MG63 (cell line): ENCODE measurements around the gene KCTD19. TPM values are rescaled to one million over a fixed set of nuclear protein-coding genes. Genes with fewer than 3 reads are reported as not detected.

Experiments
- DNase-seq: peaks from one replicate; pipeline ENCODE4 v3.0.0-alpha.2; 2020
- H3K27me3 ChIP-seq: fragments of 250-450 bp; sonication (Bioruptor Pico); 2 replicates; pipeline ENCODE4 v1.5.1; 2020; ENCODE audit warnings: mild to moderate bottlenecking, moderate library complexity
- H3K36me3 ChIP-seq: fragments of 250-450 bp; sonication (Bioruptor Pico); 2 replicates; pipeline ENCODE4 v1.5.1; 2020; ENCODE audit warnings: mild to moderate bottlenecking, moderate library complexity
- H3K4me3 ChIP-seq: fragments of 250-450 bp; sonication (Bioruptor Pico); 2 replicates; pipeline ENCODE4 v1.5.1; 2020; ENCODE audit warnings: mild to moderate bottlenecking, moderate library complexity
- H3K9me3 ChIP-seq: fragments of 250-450 bp; sonication (Bioruptor Pico); 2 replicates; pipeline ENCODE4 v1.5.1; 2020; ENCODE audit warnings: mild to moderate bottlenecking, moderate library complexity
- total RNA-seq: library from RNA; depleted of rRNA; stranded (reverse); fragments of >200 nt; shearing (Covaris generic); gene quantifications from 2 replicates; pipeline ENCODE4 v1.2.3, GENCODE V29; 2014; ENCODE audit warnings: low replicate concordance

Gene KCTD19
- total RNA-seq, 1 experiment from 2014 or later, result not detected

GRCh38 chr16:67336648-67337047 is 10.1 kb upstream of the KCTD19 start:
- DNase-seq, result no peak
- no peaks in the 10 kb centered on the region for H3K36me3 ChIP-seq
- no peak overlapping the region for H3K4me3 ChIP-seq
- H3K9me3 ChIP-seq, result no peaks in the 10 kb centered on the region
- H3K27me3 ChIP-seq, result no peaks in the 10 kb centered on the region

GRCh38 chr16:67336116-67336515 is 9.6 kb upstream of the KCTD19 start:
- no peaks in the 10 kb centered on the region for H3K9me3 ChIP-seq
- H3K4me3 ChIP-seq, result no peak overlapping the region
- DNase-seq, result no peak
- H3K27me3 ChIP-seq, result no peaks in the 10 kb centered on the region
- no peaks in the 10 kb centered on the region for H3K36me3 ChIP-seq

- H3K4me3 ChIP-seq, result no peak overlapping the region
- no peaks in the 10 kb centered on the region for H3K9me3 ChIP-seq
- H3K27me3 ChIP-seq, result no peaks in the 10 kb centered on the region
- DNase-seq, result no peak
- H3K36me3 ChIP-seq, result no peaks in the 10 kb centered on the region
Measured at GRCh38 chr16:67333315-67333714, 6.8 kb upstream of the KCTD19 start.

DNA sequence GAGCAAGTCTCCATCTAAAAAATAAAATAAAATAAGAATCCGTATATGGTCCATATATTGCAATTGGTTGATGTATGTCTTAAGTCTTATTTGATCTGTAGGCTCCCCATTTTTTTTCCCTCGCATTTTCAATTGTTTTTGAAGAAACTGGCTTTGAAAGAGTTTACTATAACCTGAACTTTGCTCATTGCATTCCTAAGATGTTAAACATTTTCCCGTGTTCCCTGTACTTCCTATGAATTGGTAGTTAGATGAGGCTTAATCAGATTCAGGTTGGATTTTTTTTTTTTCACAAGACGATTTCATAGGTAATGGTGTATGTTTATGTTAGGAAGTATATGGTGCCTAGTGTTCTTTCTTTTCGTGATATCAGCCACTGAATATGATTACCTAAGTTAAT is 3.4 kb upstream of the KCTD19 start:
- Histone ChIP-seq H3K9me3 (no peaks in the 10 kb centered on the region), H3K36me3 (no peaks in the 10 kb centered on the region), H3K4me3 (no peak overlapping the region), H3K27me3 (no peaks in the 10 kb centered on the region)
- DNase-seq, result no peak

DNA sequence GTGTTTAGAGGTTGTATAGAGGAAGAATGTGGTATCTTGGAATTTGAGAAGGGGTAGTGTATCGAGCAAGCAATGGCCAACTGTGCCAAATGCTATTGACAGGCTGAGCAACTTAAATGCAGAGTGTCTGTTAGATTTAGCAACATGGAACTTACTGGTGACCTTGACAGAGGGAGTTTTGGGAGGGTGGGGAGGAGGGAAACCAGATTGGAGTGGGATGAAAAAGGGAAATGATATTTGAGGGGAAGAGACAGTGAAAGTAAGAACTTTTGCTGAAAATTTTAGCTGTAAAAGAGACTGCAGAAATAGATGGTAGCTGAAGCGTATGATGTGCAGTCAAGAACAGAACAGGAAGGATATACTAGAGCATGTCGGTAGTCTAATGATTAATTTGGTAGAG is 1.2 kb upstream of the KCTD19 start:
- Histone ChIP-seq H3K36me3 (no peaks in the 10 kb centered on the region), H3K27me3 (no peaks in the 10 kb centered on the region), H3K4me3 (no peak overlapping the region), H3K9me3 (no peaks in the 10 kb centered on the region)
- DNase-seq, result no peak

GRCh38 chr16:67326115-67326471 is 448 bp downstream of the KCTD19 start:
- H3K36me3 ChIP-seq, result no peaks in the 10 kb centered on the region
- peak overlapping the region; percentile 43 for H3K4me3 ChIP-seq
- H3K9me3 ChIP-seq, result no peaks in the 10 kb centered on the region
- H3K27me3 ChIP-seq, result no peaks in the 10 kb centered on the region
- no peak for DNase-seq

DNA sequence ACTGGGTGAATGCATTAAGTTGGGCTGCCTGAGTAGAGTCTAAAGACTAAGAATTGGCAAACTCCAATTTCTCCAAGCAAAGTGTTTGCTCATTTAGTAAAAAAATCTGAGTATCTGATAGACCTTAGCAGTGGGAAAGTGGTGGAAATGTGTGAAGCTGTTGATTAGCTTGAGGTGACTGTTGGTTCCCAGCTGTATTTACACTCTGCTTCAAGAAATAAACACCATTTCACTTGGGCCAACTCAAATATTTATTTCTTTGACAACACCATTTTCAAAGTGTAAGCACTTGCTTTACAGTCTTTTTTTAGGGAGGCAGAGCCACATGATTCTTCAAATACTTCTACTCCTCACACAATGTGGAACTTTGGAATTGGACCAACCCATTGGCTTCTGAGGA is 8.7 kb downstream of the KCTD19 start:
- Histone ChIP-seq H3K4me3 (no peak overlapping the region), H3K36me3 (no peaks in the 10 kb centered on the region), H3K9me3 (no peaks in the 10 kb centered on the region), H3K27me3 (no peaks in the 10 kb centered on the region)
- DNase-seq, result no peak

DNA sequence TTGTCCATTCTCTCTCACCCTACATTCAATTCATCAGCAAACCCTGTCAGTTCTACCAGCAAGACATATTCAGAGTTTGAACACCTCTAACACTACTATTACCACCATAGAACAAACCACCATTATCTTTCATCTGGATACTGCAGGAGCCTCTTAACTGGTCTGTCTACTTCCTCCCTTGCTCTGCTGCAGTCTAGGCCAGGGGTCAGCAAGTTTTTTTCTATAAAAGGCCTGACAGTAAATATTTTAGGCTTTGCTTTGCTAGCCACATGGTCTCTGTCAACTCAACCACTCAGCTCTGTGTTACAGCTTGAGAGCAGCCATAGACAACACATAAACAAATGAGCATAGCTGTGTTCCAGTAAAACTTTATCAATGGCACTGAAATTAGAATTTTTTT is 13.8 kb downstream of the KCTD19 start:
- no peak overlapping the region for H3K4me3 ChIP-seq
- no peak for DNase-seq
- no peaks in the 10 kb centered on the region for H3K9me3 ChIP-seq
- no peaks in the 10 kb centered on the region for H3K36me3 ChIP-seq
- no peaks in the 10 kb centered on the region for H3K27me3 ChIP-seq

DNA sequence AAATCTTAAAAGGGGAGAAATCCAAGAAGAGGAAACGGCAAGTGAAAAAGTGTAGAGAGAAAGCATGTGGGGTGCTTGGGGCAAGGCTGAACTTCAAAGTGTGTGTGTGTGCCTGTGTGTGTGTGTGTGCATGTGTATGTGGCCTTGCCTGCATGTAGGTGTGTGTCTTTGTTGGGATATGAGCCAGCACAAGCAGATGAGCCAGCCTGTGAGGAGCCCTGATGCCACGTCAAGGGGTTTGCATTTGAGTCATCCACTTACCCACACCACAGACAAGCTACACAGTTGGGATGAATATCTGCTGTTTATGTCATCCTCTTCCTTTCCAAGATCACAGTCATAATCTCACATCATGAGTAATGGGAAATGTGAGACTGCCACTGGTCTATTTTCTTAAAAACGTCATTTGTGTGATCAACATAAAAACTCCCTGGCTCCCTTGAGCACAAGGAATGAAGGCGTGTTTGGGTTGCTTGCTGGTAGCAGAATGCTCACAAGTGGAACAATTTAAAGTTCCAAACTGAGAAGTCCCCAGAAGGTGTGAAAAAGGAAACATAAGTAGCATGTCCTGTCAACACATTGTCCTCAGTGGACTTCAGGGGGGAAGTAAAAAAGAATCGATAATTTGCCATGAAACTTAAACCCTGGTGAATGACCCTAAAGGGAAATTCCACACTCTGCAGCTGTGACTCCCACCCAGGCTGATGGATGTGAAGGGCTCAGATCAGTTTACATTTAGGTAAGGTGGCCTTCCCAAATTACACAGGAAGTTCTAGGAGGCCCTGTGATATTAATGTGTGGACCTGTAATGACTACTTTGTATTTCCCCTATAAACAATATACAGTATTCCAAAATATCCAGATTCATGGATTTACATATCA is 14.7 kb downstream of the KCTD19 start:
- no peaks in the 10 kb centered on the region for H3K27me3 ChIP-seq
- H3K36me3 ChIP-seq, result no peaks in the 10 kb centered on the region
- peak; percentile 93 for DNase-seq
- H3K4me3 ChIP-seq, result no peak overlapping the region
- H3K9me3 ChIP-seq, result no peaks in the 10 kb centered on the region

DNA sequence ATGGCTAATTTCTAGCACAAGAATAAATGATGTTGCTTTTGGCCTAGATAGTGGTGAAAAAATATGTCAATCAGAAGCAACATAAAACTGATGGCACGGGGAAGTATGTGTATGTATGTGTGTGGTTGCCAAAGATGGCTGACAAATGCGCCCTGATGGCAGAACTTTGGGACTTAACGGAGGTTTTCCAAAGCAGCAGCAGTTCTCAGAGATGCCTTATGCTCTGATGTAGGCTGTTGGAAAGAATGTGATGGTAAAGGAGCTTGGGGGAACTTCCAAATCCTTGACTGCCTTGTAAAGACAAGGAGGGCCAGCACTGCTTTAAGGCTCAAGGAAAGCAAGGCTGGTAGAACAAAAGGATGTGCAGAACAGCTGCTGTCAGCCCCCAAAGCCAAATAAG is 16.0 kb downstream of the KCTD19 start:
- no peak overlapping the region for H3K4me3 ChIP-seq
- H3K36me3 ChIP-seq, result no peaks in the 10 kb centered on the region
- no peak for DNase-seq
- no peaks in the 10 kb centered on the region for H3K27me3 ChIP-seq
- H3K9me3 ChIP-seq, result no peaks in the 10 kb centered on the region

- Histone ChIP-seq H3K36me3 (no peaks in the 10 kb centered on the region), H3K9me3 (no peaks in the 10 kb centered on the region), H3K4me3 (no peak overlapping the region), H3K27me3 (no peaks in the 10 kb centered on the region)
- DNase-seq, result no peak
Measured at GRCh38 chr16:67305216-67306071, 21.1 kb downstream of the KCTD19 start.

- peak; percentile 68 for DNase-seq
- Histone ChIP-seq H3K4me3 (no peak overlapping the region), H3K27me3 (no peaks in the 10 kb centered on the region), H3K9me3 (no peaks in the 10 kb centered on the region), H3K36me3 (no peaks in the 10 kb centered on the region)
Measured at GRCh38 chr16:67304020-67304419, 22.5 kb downstream of the KCTD19 start.

GRCh38 chr16:67302970-67303369 is 23.6 kb downstream of the KCTD19 start:
- Histone ChIP-seq H3K4me3 (no peak overlapping the region), H3K36me3 (no peaks in the 10 kb centered on the region)
- DNase-seq, result no peak

DNA sequence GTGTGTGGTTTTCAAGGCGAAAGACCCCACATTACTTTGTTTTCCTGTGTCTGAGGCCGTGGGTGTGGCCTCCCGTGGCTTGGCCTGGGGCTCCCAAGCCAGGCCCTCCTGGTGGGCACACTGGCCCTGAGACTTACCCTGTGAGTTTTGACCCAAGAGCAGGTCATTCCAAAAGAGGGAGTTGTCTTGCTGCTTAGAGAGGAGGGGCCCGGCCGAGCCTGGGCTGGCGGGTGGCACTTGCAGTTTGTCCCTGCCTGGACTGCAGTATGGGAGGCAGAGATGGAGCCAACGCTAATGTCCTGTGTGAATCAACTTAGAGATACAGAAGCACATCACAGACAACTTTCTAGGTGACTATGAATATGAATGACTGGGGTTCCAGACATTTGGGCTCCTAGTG is 24.5 kb downstream of the KCTD19 start:
- DNase-seq, result no peak
- Histone ChIP-seq H3K36me3 (no peaks in the 10 kb centered on the region), H3K4me3 (no peak overlapping the region), H3K27me3 (no peaks in the 10 kb centered on the region), H3K9me3 (no peaks in the 10 kb centered on the region)

More at GRCh38 chr16:67302970-67303369, 23.6 kb downstream of the KCTD19 start:
- Histone ChIP-seq H3K27me3 (no peaks in the 10 kb centered on the region), H3K9me3 (no peaks in the 10 kb centered on the region)

DNA sequence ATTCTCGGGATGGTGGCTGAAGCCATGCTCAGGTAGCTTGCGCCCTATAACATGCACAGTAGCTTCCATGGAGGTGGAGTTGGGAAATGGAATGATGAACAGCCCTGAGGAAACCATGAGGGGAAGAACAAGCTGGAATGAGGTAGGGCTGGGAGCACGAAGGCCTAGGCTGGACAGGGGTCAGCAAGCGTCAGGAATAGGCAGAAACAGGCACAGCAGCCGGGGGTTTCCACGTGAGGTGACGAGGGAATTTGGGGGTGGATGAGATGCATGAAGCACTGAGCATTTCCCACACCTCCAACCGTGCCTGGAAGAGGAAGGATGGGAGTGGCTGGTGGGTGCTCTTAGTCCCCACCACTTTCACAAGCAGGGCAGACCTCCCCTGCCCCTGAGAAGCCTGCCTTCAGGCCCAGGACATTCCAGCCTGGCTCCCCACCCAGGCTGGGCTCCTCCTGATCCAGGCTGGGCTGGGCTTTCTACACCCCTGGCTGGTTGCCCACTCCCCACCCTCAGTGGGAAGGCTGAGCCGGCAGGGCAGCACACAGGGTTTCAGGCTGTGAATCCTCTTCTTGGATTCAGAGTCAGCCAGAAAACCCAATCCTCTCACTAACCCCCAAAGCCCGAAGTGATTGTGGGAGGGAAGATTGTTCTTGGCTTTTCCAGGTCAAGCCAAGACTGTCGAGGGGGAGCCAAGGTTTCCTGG is 25.3 kb downstream of the KCTD19 start:
- Histone ChIP-seq H3K27me3 (no peaks in the 10 kb centered on the region), H3K9me3 (no peaks in the 10 kb centered on the region), H3K4me3 (no peak overlapping the region), H3K36me3 (no peaks in the 10 kb centered on the region)
- DNase-seq, result peak; percentile 62

DNA sequence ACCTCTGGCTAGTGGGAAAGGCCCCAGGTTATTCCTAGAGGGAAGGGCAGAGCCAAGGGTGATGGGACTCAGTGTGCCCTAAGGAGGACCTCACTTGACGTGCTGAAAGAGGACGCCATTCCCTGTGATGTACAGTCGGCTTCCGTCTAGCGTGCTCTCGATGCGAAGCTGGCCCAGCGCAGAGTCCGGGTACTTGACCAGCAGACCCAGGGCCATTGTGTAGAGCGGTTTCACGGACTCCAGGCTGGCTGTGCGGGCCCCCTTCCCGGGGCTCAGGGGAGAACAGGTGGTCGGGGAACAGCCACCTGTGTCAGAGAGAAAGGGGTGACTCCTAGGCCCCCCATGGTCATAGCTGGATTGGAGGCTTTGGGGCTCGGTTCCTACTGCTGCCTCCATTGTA is 27.3 kb downstream of the KCTD19 start:
- no peaks in the 10 kb centered on the region for H3K27me3 ChIP-seq
- DNase-seq, result no peak
- no peaks in the 10 kb centered on the region for H3K9me3 ChIP-seq
- no peaks in the 10 kb centered on the region for H3K36me3 ChIP-seq
- no peak overlapping the region for H3K4me3 ChIP-seq

DNA sequence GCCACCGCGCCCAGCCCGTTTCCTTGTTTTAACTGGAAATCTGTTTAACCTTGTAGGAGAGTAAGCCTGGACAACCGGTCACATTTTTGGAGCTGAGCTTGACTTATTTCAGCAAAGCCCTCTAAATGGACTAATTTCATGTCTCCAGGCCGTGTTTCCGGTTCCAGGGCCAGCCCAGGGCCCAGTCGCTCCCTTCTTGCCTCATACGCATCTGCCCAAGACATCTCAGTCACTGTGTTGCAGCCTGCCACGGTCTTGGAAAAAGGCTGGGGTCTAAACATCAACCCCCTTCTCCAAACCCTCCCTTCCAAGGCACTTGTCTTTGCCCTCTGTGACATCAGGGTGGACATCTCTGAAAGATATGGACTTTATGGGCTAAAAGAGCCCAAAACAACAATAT is 28.3 kb downstream of the KCTD19 start:
- no peaks in the 10 kb centered on the region for H3K36me3 ChIP-seq
- H3K27me3 ChIP-seq, result no peaks in the 10 kb centered on the region
- no peak for DNase-seq
- no peaks in the 10 kb centered on the region for H3K9me3 ChIP-seq
- no peak overlapping the region for H3K4me3 ChIP-seq
